Measurements from ENCODE around the gene HTN1.
"Not testable (repeated sequence)": the region's sequence is repeated elsewhere in the genome, so short reads cannot be mapped to it uniquely, and the experiment has no call there.

The HTN1 gene

GRCh38 chr4:70028159-70028558, 22.1 kb upstream of the HTN1 start, which contains the start of gene HTN3:
Gene HTN3 (plus strand): TSS chr4:70028459. CDS start chr4:70030741, 2,282 bp downstream.
- TF ChIP-seq TAF1 (IDR thresholded peaks at IDR 0.05; ENCODE audit: low read depth); TCF12 (IDR thresholded peaks at IDR 0.05; ENCODE audit: low read depth); FOXM1 (IDR thresholded peaks at IDR 0.05; ENCODE audit: borderline replicate concordance, low read depth): not testable (repeated sequence)

- TF ChIP-seq NFIC (IDR thresholded peaks at IDR 0.05), result no peak
These were observed 8.5 kb upstream of the HTN1 start for GRCh38 chr4:70041652-70042286.

- no peak for TF ChIP-seq MAX (IDR thresholded peaks at IDR 0.05)
- no peak for TF ChIP-seq FOXM1 (IDR thresholded peaks at IDR 0.05; ENCODE audit: borderline replicate concordance, low read depth)
- no peak for TF ChIP-seq EP300 (IDR thresholded peaks at IDR 0.05; ENCODE audit: borderline replicate concordance)
- TF ChIP-seq EGR1 (IDR thresholded peaks at IDR 0.05), result no peak
- TF ChIP-seq NFIC (IDR thresholded peaks at IDR 0.05), result no peak
- TF ChIP-seq REST (IDR thresholded peaks at IDR 0.05; ENCODE audit: low read depth), result no peak
- TF ChIP-seq RAD21 (IDR thresholded peaks at IDR 0.05; ENCODE audit: low read depth), result no peak
- no peak for TF ChIP-seq USF1 (IDR thresholded peaks at IDR 0.05)
- TF ChIP-seq CREB1 (IDR thresholded peaks at IDR 0.05; ENCODE audit: low read depth), result no peak
- no peak for TF ChIP-seq ZBTB7A (IDR thresholded peaks at IDR 0.05; ENCODE audit: low read depth)
- TF ChIP-seq TEAD4 (IDR thresholded peaks at IDR 0.05), result no peak
These were observed 7.4 kb downstream of the HTN1 start for GRCh38 chr4:70057651-70058050.

GRCh38 chr4:70059149-70059548, 8.9 kb downstream of the HTN1 start:
- TF ChIP-seq EGR1 (IDR thresholded peaks at IDR 0.05) (no peak), NFIC (IDR thresholded peaks at IDR 0.05) (no peak), EP300 (IDR thresholded peaks at IDR 0.05; ENCODE audit: borderline replicate concordance) (no peak), TAF1 (IDR thresholded peaks at IDR 0.05; ENCODE audit: low read depth) (no peak), YY1 (IDR thresholded peaks at IDR 0.05; ENCODE audit: low read depth) (no peak), FOXM1 (IDR thresholded peaks at IDR 0.05; ENCODE audit: borderline replicate concordance, low read depth) (no peak), USF1 (IDR thresholded peaks at IDR 0.05) (no peak), TCF12 (IDR thresholded peaks at IDR 0.05; ENCODE audit: low read depth) (no peak), REST (IDR thresholded peaks at IDR 0.05; ENCODE audit: low read depth) (no peak), ZBTB7A (IDR thresholded peaks at IDR 0.05; ENCODE audit: low read depth) (no peak), RAD21 (IDR thresholded peaks at IDR 0.05; ENCODE audit: low read depth) (no peak), MAX (IDR thresholded peaks at IDR 0.05) (no peak), TEAD4 (IDR thresholded peaks at IDR 0.05) (no peak), CREB1 (IDR thresholded peaks at IDR 0.05; ENCODE audit: low read depth) (no peak), CEBPB (IDR thresholded peaks at IDR 0.05) (no peak)

- TF ChIP-seq NFIC (IDR thresholded peaks at IDR 0.05) (no peak), YY1 (IDR thresholded peaks at IDR 0.05; ENCODE audit: low read depth) (no peak), TCF12 (IDR thresholded peaks at IDR 0.05; ENCODE audit: low read depth) (no peak), FOXM1 (IDR thresholded peaks at IDR 0.05; ENCODE audit: borderline replicate concordance, low read depth) (no peak), TAF1 (IDR thresholded peaks at IDR 0.05; ENCODE audit: low read depth) (no peak), RAD21 (IDR thresholded peaks at IDR 0.05; ENCODE audit: low read depth) (no peak), EP300 (IDR thresholded peaks at IDR 0.05; ENCODE audit: borderline replicate concordance) (no peak), ZBTB7A (IDR thresholded peaks at IDR 0.05; ENCODE audit: low read depth) (no peak), CREB1 (IDR thresholded peaks at IDR 0.05; ENCODE audit: low read depth) (no peak), TEAD4 (IDR thresholded peaks at IDR 0.05) (no peak), CEBPB (IDR thresholded peaks at IDR 0.05) (no peak), MAX (IDR thresholded peaks at IDR 0.05) (no peak), REST (IDR thresholded peaks at IDR 0.05; ENCODE audit: low read depth) (no peak), EGR1 (IDR thresholded peaks at IDR 0.05) (no peak), USF1 (IDR thresholded peaks at IDR 0.05) (no peak)
These were observed 11.8 kb downstream of the HTN1 start for GRCh38 chr4:70062000-70062399.
